ENCODE data around the gene FAM83C.
"Not testable (repeated sequence)": the region's sequence is repeated elsewhere in the genome, so short reads cannot be mapped to it uniquely, and the experiment has no call there.

Gene FAM83C

GRCh38 chr20:35263532-35264341, 28.5 kb downstream of the FAM83C start:
- DNase-seq, result no peak

GRCh38 chr20:35262731-35263531, 29.3 kb downstream of the FAM83C start:
- DNase-seq, result not testable (repeated sequence)

GRCh38 chr20:35262321-35262720, 29.9 kb downstream of the FAM83C start:
- not testable (repeated sequence) for DNase-seq

GRCh38 chr20:35260426-35260825, 31.8 kb downstream of the FAM83C start:
- DNase-seq, result no peak

- no peak for DNase-seq
Observed at GRCh38 chr20:35257175-35257909, 34.9 kb downstream of the FAM83C start.

- DNase-seq, result no peak
Observed at GRCh38 chr20:35254448-35254999, 37.7 kb downstream of the FAM83C start.

GRCh38 chr20:35253010-35253409, 39.2 kb downstream of the FAM83C start:
- no peak for DNase-seq

- not testable (repeated sequence) for DNase-seq
Observed at GRCh38 chr20:35252598-35252997, 39.6 kb downstream of the FAM83C start.

GRCh38 chr20:35252037-35252461, 40.2 kb downstream of the FAM83C start:
- DNase-seq, result no peak

GRCh38 chr20:35251613-35251940, 40.6 kb downstream of the FAM83C start:
- no peak for DNase-seq

- no peak for DNase-seq
Observed at GRCh38 chr20:35248641-35249475, 43.4 kb downstream of the FAM83C start.

- DNase-seq, result no peak
Observed at GRCh38 chr20:35246723-35247122, 45.5 kb downstream of the FAM83C start.

- no peak for DNase-seq
Observed at GRCh38 chr20:35243986-35244385, 48.2 kb downstream of the FAM83C start.

- no peak for DNase-seq
Observed at GRCh38 chr20:35243317-35243716, 48.9 kb downstream of the FAM83C start.

- DNase-seq, result no peak
Observed at GRCh38 chr20:35240811-35241293, 51.4 kb downstream of the FAM83C start.

GRCh38 chr20:35240083-35240810, 52.0 kb downstream of the FAM83C start:
- DNase-seq, result no peak

- DNase-seq, result no peak
Observed at GRCh38 chr20:35238735-35239134, 53.5 kb downstream of the FAM83C start.

- no peak for DNase-seq
Observed at GRCh38 chr20:35238170-35238569, 54.1 kb downstream of the FAM83C start.

- no peak for DNase-seq
Observed at GRCh38 chr20:35237486-35237885, 54.7 kb downstream of the FAM83C start.

- no peak for DNase-seq
Observed at GRCh38 chr20:35235881-35236280, 56.3 kb downstream of the FAM83C start.
